Astrocyte of the spinal cord (primary cell): ENCODE data around the gene EPSTI1.
A peak's percentile ranks its signal among the peaks of the same experiment; 100 is the strongest.

Source experiments
- DNase-seq: peaks from one replicate; pipeline ENCODE4 v3.0.0; 2011; ENCODE audit warnings: low read depth, low spot score
- H3K4me3 ChIP-seq: 2 replicates; pipeline ENCODE4 v1.5.1; 2011; ENCODE audit warnings: low read depth, mild to moderate bottlenecking, low read length, moderate library complexity
- CTCF ChIP-seq: IDR thresholded peaks from 2 replicates; pipeline ENCODE4 v1.5.1; 2012; ENCODE audit warnings: low read depth, mild to moderate bottlenecking, low read length, inconsistent platforms
- in situ Hi-C: cut with HindIII; loops from 2 replicates; pipeline ENCODE4 v1.10.0; 2017; ENCODE audit warnings: low sequenced_read_pairs

Gene EPSTI1

GRCh38 chr13:42977219-42977659 lies 14.8 kb downstream of the EPSTI1 start:
- H3K4me3 ChIP-seq, result no peak overlapping the region
- in situ Hi-C loops, result no loop called here
- TF ChIP-seq CTCF, result no peak
- DNase-seq, result no peak

- in situ Hi-C loops, result no loop called here
- no peak overlapping the region for H3K4me3 ChIP-seq
- DNase-seq, result no peak
- TF ChIP-seq CTCF, result no peak
Observed at GRCh38 chr13:42976066-42976465, 16.0 kb downstream of the EPSTI1 start.

- DNase-seq, result no peak
- TF ChIP-seq CTCF, result no peak
- in situ Hi-C loops, result no loop called here
- no peak overlapping the region for H3K4me3 ChIP-seq
Observed at GRCh38 chr13:42973581-42973980, 18.5 kb downstream of the EPSTI1 start.

- no peak for DNase-seq
- no peak overlapping the region for H3K4me3 ChIP-seq
- in situ Hi-C loops, result no loop called here
- TF ChIP-seq CTCF, result no peak
Observed at GRCh38 chr13:42971691-42972347, 20.2 kb downstream of the EPSTI1 start.

- no peak overlapping the region for H3K4me3 ChIP-seq
- peak; percentile 81 for TF ChIP-seq CTCF
- peak; percentile 49 for DNase-seq
- in situ Hi-C loops, result no loop called here
Observed at GRCh38 chr13:42970824-42971690, 21.0 kb downstream of the EPSTI1 start.

- in situ Hi-C loops, result no loop called here
- TF ChIP-seq CTCF, result peak; percentile 70
- no peak overlapping the region for H3K4me3 ChIP-seq
- peak; percentile 64 for DNase-seq
Observed at GRCh38 chr13:42969565-42970172, 22.4 kb downstream of the EPSTI1 start.
